K562 (cell line): ENCODE data around the gene CXCL17. TPM values are rescaled to one million over a fixed set of nuclear protein-coding genes. Genes with fewer than 3 reads are reported as not detected.

Source experiments
- ARHGAP35 ChIP-seq: fragments of 450-650 bp; IDR thresholded peaks from 2 replicates; pipeline ENCODE4 v1.6.1; 2018; ENCODE audit not compliant: partially characterized antibody
- ARNT ChIP-seq, 2 experiments: fragments of 450-650 bp; IDR thresholded peaks; 2 replicates each; pipeline ENCODE4 v1.6.1; 2016; ENCODE audit warnings: mild to moderate bottlenecking in 1 of 2
- BHLHE40 ChIP-seq: IDR thresholded peaks from 2 replicates; pipeline ENCODE4 v1.6.1; 2011; ENCODE audit warnings: low read length, improper control_type of control experiment
- FOXO4 ChIP-seq: fragments of 450-650 bp; formaldehyde crosslinking; IDR thresholded peaks from 2 replicates; pipeline ENCODE4 v1.4.0; 2020; ENCODE audit warnings: mild to moderate bottlenecking, moderate library complexity
- GTF2E2 ChIP-seq: fragments of 200-800 bp; sonication (Bioruptor generic); IDR thresholded peaks from 2 replicates; pipeline ENCODE4 v1.6.1; 2016; ENCODE audit warnings: missing genetic modification characterization, missing compliant biosample characterization
- HNRNPLL ChIP-seq: fragments of 200-400 bp; formaldehyde crosslinking; IDR thresholded peaks from 2 replicates; pipeline ENCODE4 v1.6.1; 2017; ENCODE audit warnings: low read length, low read depth, mild to moderate bottlenecking; ENCODE audit not compliant: poor library complexity, severe bottlenecking
- MLLT1 ChIP-seq, 2 experiments: fragments of 450-650 bp; IDR thresholded peaks; 2 replicates each; pipeline ENCODE4 v1.6.1; 2016
- MNT ChIP-seq, 2 experiments: fragments of 450-650 bp; conservative IDR thresholded peaks; 2 replicates each; pipeline ENCODE4 v1.6.1; 2017; ENCODE audit warnings: mild to moderate bottlenecking in 2 of 2, moderate library complexity in 2 of 2
- MTF1 ChIP-seq: fragments of 250-450 bp; sonication (Bioruptor Pico); IDR thresholded peaks from 2 replicates; pipeline ENCODE4 v1.9.0; 2021; ENCODE audit warnings: moderate library complexity, mild to moderate bottlenecking, inconsistent platforms, borderline replicate concordance
- NBN ChIP-seq: fragments of 450-650 bp; IDR thresholded peaks from 2 replicates; pipeline ENCODE4 v1.6.1; 2016; ENCODE audit warnings: low read depth, mild to moderate bottlenecking
- NKRF ChIP-seq: fragments of 450-650 bp; IDR thresholded peaks from 2 replicates; pipeline ENCODE4 v1.6.1; 2016; ENCODE audit warnings: borderline replicate concordance
- PHF20 ChIP-seq: fragments of 450-650 bp; IDR thresholded peaks from 2 replicates; pipeline ENCODE4 v1.6.1; 2018; ENCODE audit not compliant: partially characterized antibody
- PML ChIP-seq: IDR thresholded peaks from 2 replicates; pipeline ENCODE4 v1.6.1; 2012; ENCODE audit warnings: low read length, inconsistent platforms
- RNF2 ChIP-seq: sonication (generic); IDR thresholded peaks from 2 replicates; pipeline ENCODE4 v1.6.1; 2016
- TEAD4 ChIP-seq, 2 experiments: sonication (generic) in 1 of 2; formaldehyde crosslinking in 1 of 2; IDR thresholded peaks; 2 replicates each; pipeline versions ENCODE4 v1.6.1 to v1.8.0; 2012 to 2022; ENCODE audit warnings: borderline replicate concordance in 1 of 2, inconsistent platforms in 1 of 2, low read length in 1 of 2, mild to moderate bottlenecking in 1 of 2, missing genetic modification reagents in 1 of 2
- TFE3 ChIP-seq: fragments of 450-650 bp; formaldehyde crosslinking; IDR thresholded peaks from 2 replicates; pipeline ENCODE4 v1.4.0; 2020; ENCODE audit warnings: mild to moderate bottlenecking, mixed read lengths
- ZNF408 ChIP-seq: fragments of 250-450 bp; sonication (Bioruptor Pico); IDR thresholded peaks from 2 replicates; pipeline ENCODE4 v1.4.0; 2020; ENCODE audit warnings: low read depth, mild to moderate bottlenecking, moderate library complexity
- ZNF644 ChIP-seq: fragments of 200-800 bp; sonication (Bioruptor generic); IDR thresholded peaks from 2 replicates; pipeline ENCODE4 v1.6.1; 2016; ENCODE audit warnings: low read depth, missing genetic modification characterization, missing compliant biosample characterization
- polyA plus RNA-seq, 8 experiments: library from polyadenylated mRNA; depleted of rRNA in 4 of 8; stranded (reverse) in 5 of 8; unstranded in 3 of 8; fragments of >200 nt; fragmentation: Nextera tagmentation in 2 of 8; fragmentation: Illumina TruSeq in 1 of 8; extraction: Ambion mirVana in 2 of 8; extraction: Trizol in 1 of 8; gene quantifications; 2 replicates each; pipeline versions ENCODE4 v1.2.1 to v1.2.3, GENCODE V29; 2011 to 2014; ENCODE audit warnings: inconsistent platforms in 1 of 8, missing spikeins in 1 of 8
- total RNA-seq, 7 experiments: library from RNA; depleted of rRNA in 6 of 7; stranded (reverse); fragments of >200 nt in 6 of 7; fragmentation: Illumina TruSeq in 2 of 7; extraction: Trizol in 2 of 7; gene quantifications; 2 replicates each; pipeline versions ENCODE4 v1.2.1 to v1.2.3, GENCODE V29; 2011 to 2021; ENCODE audit warnings: low replicate concordance in 1 of 7

CXCL17 gene
- total and polyA plus RNA-seq, 9 of the 15 experiments (the other 6 are each of a cell fraction or from before 2014, with no cell fraction given), result 0.10 to 0.15 TPM; not detected in 7

GRCh38 chr19:42396381-42397262 lies 46.1 kb downstream of the CXCL17 start (continued):
- TF ChIP-seq MLLT1 (IDR thresholded peaks at IDR 0.05), result 0 out of 4 replicates have a peak, but pooled peaks of 1 of the 2 experiments have one; percentile 70
- peak; percentile 21; the same call in 1 of the 2 replicates for TF ChIP-seq NBN
- TF ChIP-seq MNT (conservative IDR thresholded peaks at IDR 0.05), result peak in 1 of 2 experiments; percentile 72; a peak in 3 of 4 replicates
- no peak for TF ChIP-seq MTF1 (CRISPR knock-in tag)
- no peak for TF ChIP-seq ZNF644 (tag)
- peak in 1 of 2 experiments; percentile 37; a peak in 1 of 4 replicates for TF ChIP-seq ARNT (IDR thresholded peaks at IDR 0.05)
- TF ChIP-seq ARHGAP35, result no peak
- TF ChIP-seq TEAD4 (IDR thresholded peaks at IDR 0.05; ENCODE audit: low read length), result 0 out of 2 replicates have a peak, but pooled peaks have one; percentile 7
- TF ChIP-seq TEAD4 (CRISPR knock-in tag; IDR thresholded peaks at IDR 0.05; ENCODE audit: borderline replicate concordance), result no peak
- TF ChIP-seq BHLHE40, result peak; percentile 19; the same call in 1 of the 2 replicates
- peak; percentile 63; the same call in 1 of the 2 replicates for TF ChIP-seq FOXO4
- peak; percentile 79 for TF ChIP-seq PHF20
- peak; percentile 78 for TF ChIP-seq GTF2E2 (tag)
- 0 out of 2 replicates have a peak, but pooled peaks have one; percentile 52 for TF ChIP-seq NKRF
- peak; percentile 40 for TF ChIP-seq HNRNPLL
- TF ChIP-seq PML, result peak; percentile 39; the same call in 1 of the 2 replicates
- TF ChIP-seq ZNF408, result no peak
- TF ChIP-seq TFE3 (CRISPR knock-in tag), result no peak
- no peak for TF ChIP-seq RNF2
